Type B pancreatic cell (in vitro differentiated cells): Measurements from ENCODE around the gene ARHGAP42. TPM values are rescaled to one million over a fixed set of nuclear protein-coding genes. Genes with fewer than 3 reads are reported as not detected.

Experiments used
- DNase-seq: peaks from one replicate; pipeline ENCODE4 v3.0.0; 2021; ENCODE audit warnings: mixed read lengths; ENCODE audit not compliant: unreplicated experiment; ENCODE audit errors: extremely low spot score
- H3K27ac Mint-ChIP-seq: 2 replicates; pipeline ENCODE4 v1.8.0; 2021; ENCODE audit warnings: mild to moderate bottlenecking, mixed read lengths
- H3K27me3 Mint-ChIP-seq: 2 replicates; pipeline ENCODE4 v1.8.0; 2021; ENCODE audit warnings: mixed read lengths
- H3K36me3 Mint-ChIP-seq: 2 replicates; pipeline ENCODE4 v1.8.0; 2021; ENCODE audit warnings: mixed read lengths
- H3K4me1 Mint-ChIP-seq: one replicate; pipeline ENCODE4 v1.8.0; 2021; ENCODE audit warnings: mixed read lengths; ENCODE audit not compliant: unreplicated experiment
- H3K4me3 Mint-ChIP-seq: 2 replicates; pipeline ENCODE4 v1.8.0; 2021; ENCODE audit warnings: mild to moderate bottlenecking, mixed read lengths
- H3K9me3 Mint-ChIP-seq: 2 replicates; pipeline ENCODE4 v1.8.0; 2021; ENCODE audit warnings: mixed read lengths
- total RNA-seq: library from RNA; stranded (reverse); gene quantifications from 2 replicates; pipeline ENCODE4 v1.2.1, GENCODE V29; 2021; ENCODE audit warnings: low replicate concordance
- TF ChIP-seq, protein P1 (sequence below): fragments of 200-600 bp; sonication (generic); conservative IDR thresholded peaks from 2 replicates; pipeline ENCODE4 v1.5.0; 2021; ENCODE audit warnings: antibody characterized with exemption, mild to moderate bottlenecking

Gene ARHGAP42
- total RNA-seq, 1 donor from 2014 or later, result 22.6 TPM

DNA sequence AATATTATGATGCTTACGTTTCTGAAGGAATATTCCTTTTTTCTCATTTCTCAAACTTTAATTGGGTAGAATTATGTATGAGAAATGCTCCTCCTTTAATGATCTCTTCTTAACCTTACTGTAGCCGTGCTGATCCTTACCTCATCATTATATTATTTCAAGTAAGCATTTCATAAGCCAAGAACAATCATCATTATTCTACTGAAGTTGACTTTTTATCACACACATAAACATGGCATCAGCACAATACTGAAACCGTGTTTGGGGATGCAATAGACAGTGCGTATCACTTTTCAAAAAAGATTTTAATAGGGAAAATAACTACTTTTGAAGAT lies 162.8 kb downstream of the ARHGAP42 start:
- Mint-ChIP-seq H3K4me1 (peaks cover 24% of the 10 kb centered on the region), H3K27me3 (peaks cover 17% of the 10 kb centered on the region), H3K9me3 (peaks cover 9% of the 10 kb centered on the region), H3K4me3 (peak overlapping the region; percentile 32), H3K36me3 (peaks cover 7% of the 10 kb centered on the region), H3K27ac (no peak overlapping the region)
- no peak for DNase-seq
- TF ChIP-seq, protein P1, sequence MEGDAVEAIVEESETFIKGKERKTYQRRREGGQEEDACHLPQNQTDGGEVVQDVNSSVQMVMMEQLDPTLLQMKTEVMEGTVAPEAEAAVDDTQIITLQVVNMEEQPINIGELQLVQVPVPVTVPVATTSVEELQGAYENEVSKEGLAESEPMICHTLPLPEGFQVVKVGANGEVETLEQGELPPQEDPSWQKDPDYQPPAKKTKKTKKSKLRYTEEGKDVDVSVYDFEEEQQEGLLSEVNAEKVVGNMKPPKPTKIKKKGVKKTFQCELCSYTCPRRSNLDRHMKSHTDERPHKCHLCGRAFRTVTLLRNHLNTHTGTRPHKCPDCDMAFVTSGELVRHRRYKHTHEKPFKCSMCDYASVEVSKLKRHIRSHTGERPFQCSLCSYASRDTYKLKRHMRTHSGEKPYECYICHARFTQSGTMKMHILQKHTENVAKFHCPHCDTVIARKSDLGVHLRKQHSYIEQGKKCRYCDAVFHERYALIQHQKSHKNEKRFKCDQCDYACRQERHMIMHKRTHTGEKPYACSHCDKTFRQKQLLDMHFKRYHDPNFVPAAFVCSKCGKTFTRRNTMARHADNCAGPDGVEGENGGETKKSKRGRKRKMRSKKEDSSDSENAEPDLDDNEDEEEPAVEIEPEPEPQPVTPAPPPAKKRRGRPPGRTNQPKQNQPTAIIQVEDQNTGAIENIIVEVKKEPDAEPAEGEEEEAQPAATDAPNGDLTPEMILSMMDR, result no peak

DNA sequence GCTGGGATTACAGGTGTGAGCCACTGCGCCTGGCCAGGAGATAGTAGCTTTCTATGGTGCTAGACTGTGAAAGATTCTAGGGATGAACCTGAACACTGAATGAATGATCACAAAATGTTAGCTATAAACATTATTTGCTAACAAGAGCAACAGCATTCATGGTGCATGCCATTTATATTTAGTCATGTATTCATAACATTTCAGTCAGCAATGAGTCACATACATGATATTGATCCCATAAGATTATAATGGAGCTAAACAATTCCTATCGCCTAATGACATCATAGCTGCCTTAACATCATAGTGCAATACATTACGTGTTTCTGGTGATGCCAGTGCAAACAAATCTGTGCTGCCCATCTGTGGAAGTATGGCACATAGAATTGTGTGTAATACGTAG lies 164.1 kb downstream of the ARHGAP42 start:
- DNase-seq, result no peak
- TF ChIP-seq, protein P1, result no peak
- Mint-ChIP-seq H3K4me3 (no peak overlapping the region), H3K27me3 (peaks cover 17% of the 10 kb centered on the region), H3K27ac (no peak overlapping the region), H3K36me3 (peaks cover 6% of the 10 kb centered on the region), H3K4me1 (peaks cover 26% of the 10 kb centered on the region), H3K9me3 (peaks cover 9% of the 10 kb centered on the region)

DNA sequence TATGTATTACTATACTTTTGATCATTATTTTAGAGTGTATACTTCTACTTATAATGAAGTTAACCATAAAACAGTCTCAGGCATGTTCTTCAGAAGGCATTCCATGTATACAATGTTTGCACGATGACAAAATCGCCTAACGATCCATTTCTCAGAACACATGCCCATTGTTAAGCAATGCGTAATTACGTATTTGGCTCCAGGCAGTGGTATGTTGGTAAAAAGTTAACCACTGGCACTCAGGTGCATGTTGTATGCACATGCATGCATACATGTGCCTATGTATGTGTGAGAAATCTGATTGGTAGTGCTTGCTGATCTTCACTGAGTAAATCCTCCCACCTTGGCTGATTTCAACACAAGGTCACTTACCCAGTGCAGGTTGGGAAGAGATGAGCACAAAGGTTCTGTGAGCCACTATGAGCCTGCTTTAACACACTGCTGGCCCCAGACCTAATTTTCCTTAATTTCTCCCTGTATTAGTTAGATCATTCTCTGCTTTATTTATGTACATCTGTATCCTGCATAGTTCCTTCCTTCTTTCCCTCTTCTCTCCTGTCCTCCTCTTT lies 164.6 kb downstream of the ARHGAP42 start:
- TF ChIP-seq, protein P1, result no peak
- H3K9me3 Mint-ChIP-seq, result peaks cover 5% of the 10 kb centered on the region
- DNase-seq, result no peak
- peaks cover 12% of the 10 kb centered on the region for H3K27me3 Mint-ChIP-seq
- no peak overlapping the region for H3K4me3 Mint-ChIP-seq
- H3K27ac Mint-ChIP-seq, result no peak overlapping the region
- H3K36me3 Mint-ChIP-seq, result peaks cover 1% of the 10 kb centered on the region
- peaks cover 31% of the 10 kb centered on the region for H3K4me1 Mint-ChIP-seq

DNA sequence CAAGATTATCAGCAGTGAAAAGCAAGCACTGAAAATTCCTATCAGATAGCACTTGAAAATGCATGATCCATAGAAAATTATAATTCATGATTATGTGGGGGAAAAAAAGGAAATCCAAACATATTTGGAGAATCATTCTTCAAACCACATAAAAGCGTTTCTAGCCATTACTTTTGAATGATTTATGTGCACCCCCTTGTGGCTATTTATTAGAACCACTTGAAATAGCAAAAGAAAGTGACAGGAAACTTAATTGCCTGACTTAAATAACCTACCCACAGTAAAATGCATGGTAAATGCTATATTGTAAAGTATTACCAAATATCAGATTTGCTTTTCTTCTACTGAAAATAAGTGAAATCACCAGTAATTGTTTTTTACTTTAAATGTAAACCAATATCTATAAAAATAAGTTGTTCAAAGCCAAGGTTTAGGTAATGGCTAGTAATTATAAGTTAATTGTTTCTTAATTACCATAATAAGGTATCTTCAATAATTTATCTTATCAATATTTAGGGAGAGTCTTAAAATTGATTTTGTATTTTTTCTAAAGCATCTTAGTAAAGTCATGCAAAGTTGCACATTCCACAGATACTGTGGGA lies 168.5 kb downstream of the ARHGAP42 start:
- Mint-ChIP-seq H3K4me1 (peaks cover 23% of the 10 kb centered on the region), H3K4me3 (no peak overlapping the region), H3K9me3 (no peaks in the 10 kb centered on the region), H3K27ac (no peak overlapping the region), H3K27me3 (peaks cover 11% of the 10 kb centered on the region), H3K36me3 (no peaks in the 10 kb centered on the region)
- no peak for DNase-seq
- TF ChIP-seq, protein P1, result peak; percentile 82

DNA sequence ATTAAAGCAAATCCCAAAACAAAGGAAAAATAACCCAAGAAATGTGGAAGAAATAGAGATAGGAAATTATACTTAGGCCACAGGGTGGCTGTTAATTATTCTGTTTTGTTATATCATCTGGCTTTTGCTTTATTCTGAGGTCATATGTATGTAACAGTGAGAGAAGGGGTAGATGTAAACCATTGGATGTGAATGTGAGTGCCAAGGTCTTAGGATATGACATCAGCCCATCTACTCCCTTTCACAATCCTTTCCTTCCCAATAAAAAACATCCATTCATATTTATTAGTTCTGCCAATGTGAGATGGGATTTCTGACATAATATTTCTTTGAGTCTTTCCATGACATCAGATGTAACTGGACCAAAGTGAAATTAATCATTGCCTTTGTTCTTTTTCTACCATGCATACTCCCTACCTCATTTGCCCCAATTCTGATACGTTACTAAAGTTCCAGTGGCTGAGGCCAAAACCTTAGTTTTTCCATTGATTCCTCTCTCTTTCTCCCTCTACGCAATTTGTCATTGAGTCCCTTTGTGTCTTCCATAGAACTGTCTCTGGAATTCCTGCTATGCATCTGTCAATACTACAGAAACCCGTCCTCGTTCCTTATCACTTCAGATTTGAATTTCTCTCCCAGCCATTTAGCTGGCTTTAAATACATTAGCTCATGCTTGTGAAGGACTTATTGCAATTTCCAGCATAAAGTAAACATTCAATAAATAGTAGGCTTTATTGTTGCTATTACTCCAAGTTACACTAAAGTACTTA lies 170.3 kb downstream of the ARHGAP42 start:
- Mint-ChIP-seq H3K4me1 (peaks cover 35% of the 10 kb centered on the region), H3K36me3 (peaks cover 10% of the 10 kb centered on the region), H3K27ac (no peak overlapping the region), H3K4me3 (no peak overlapping the region), H3K9me3 (peaks cover 10% of the 10 kb centered on the region), H3K27me3 (peaks cover 6% of the 10 kb centered on the region)
- no peak for DNase-seq
- TF ChIP-seq, protein P1, result no peak
